ENCODE data around the gene TMEM80. TPM values are rescaled to one million over a fixed set of nuclear protein-coding genes. Genes with fewer than 3 reads are reported as not detected.
A peak's percentile ranks its signal among the peaks of the same experiment; 100 is the strongest.

TMEM80 gene
- total and polyA plus RNA-seq, 9 of the 15 experiments (the other 6 are each of a cell fraction or from before 2014, with no cell fraction given), result 5.1 to 30.1 (median 12.4) TPM

DNA sequence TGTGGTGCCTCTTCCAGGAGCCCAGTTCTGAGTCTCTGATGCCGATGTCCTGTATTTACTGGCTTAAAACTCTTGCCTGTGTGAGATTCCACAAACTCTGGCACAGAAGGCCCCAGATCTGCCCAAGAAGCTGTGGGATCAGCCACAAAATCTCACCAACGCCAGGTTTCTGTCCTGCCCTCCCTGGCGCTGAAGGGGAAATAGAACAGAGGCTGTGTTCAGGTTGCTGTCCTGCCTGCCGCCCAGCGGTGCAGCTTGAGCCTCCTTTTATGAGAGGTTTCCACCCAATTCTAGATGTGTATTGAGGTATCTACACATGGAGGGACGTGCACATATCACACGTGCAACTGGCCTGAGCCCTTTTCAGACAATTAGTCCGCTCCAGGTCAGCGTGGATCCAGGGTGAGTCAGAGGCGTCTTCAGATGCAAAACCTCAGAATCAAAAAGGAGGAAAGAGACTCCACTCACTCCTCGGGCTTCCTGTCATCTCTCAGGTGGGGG, 2.2 kb downstream of the TMEM80 start (continued):
- TF ChIP-seq, protein P1, sequence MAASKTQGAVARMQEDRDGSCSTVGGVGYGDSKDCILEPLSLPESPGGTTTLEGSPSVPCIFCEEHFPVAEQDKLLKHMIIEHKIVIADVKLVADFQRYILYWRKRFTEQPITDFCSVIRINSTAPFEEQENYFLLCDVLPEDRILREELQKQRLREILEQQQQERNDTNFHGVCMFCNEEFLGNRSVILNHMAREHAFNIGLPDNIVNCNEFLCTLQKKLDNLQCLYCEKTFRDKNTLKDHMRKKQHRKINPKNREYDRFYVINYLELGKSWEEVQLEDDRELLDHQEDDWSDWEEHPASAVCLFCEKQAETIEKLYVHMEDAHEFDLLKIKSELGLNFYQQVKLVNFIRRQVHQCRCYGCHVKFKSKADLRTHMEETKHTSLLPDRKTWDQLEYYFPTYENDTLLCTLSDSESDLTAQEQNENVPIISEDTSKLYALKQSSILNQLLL (CRISPR knock-in tag; IDR thresholded peaks at IDR 0.05; ENCODE audit: borderline replicate concordance), result no peak
- TF ChIP-seq, protein P2, sequence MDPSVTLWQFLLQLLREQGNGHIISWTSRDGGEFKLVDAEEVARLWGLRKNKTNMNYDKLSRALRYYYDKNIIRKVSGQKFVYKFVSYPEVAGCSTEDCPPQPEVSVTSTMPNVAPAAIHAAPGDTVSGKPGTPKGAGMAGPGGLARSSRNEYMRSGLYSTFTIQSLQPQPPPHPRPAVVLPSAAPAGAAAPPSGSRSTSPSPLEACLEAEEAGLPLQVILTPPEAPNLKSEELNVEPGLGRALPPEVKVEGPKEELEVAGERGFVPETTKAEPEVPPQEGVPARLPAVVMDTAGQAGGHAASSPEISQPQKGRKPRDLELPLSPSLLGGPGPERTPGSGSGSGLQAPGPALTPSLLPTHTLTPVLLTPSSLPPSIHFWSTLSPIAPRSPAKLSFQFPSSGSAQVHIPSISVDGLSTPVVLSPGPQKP (CRISPR knock-in tag; IDR thresholded peaks at IDR 0.05), result no peak

DNA sequence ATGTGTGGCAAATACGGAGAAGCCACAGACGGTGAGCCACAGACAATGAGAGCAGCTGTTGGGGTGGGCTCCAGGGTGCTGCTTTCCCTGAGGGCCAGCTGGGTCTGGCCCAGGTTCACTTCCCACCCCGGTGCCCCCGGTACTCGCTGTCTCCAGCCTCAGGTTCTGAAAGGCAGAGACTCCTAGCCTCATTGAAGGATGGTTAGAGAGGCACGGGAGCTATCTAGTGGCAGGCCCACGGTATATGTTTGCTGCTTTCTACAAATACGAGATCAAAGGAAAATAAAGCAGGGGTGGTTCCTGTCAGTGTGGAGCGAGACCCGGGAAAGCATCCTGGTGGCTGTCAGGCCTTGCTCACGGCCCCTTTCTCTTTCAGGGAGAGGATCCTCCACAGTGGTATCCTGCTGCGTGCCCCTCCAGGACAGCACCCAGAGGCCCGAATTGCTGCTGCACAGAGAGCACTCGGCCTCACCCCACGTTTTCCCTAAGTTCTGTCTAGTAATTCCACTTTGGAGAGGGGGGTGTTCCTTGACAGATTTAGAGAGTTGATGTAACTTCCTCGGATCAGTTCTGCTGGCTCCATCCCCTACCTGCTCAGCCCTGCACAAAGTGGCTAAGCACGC, 3.0 kb downstream of the TMEM80 start:
- Histone ChIP-seq H2AFZ (ENCODE audit: low read depth, low read length) (no peak overlapping the region), H3K9me3 (replicated peaks; ENCODE audit: control insufficient read depth, insufficient read depth, low read depth, low read length) (no peaks in the 10 kb centered on the region), H3K4me1 (replicated peaks in 1 of 2; ENCODE audit: control insufficient read depth in 2 of 2, insufficient read depth in 2 of 2, low read length in 2 of 2) (peaks cover 14 to 52% of the 10 kb centered on the region in 2 experiments; a peak in 4 of 5 replicates), H3K9me1 (ENCODE audit: control insufficient read depth, insufficient read depth, low read length) (no peaks in the 10 kb centered on the region), H3K4me2 (ENCODE audit: insufficient read depth, low read length) (no peak overlapping the region), H3K9ac (ENCODE audit: insufficient read depth in 1 of 2, low read depth in 2 of 2, low read length in 2 of 2) (peak overlapping the region in 1 of 2 experiments; percentile 56; a peak in 1 of 4 replicates), H3K36me3 (ENCODE audit: control insufficient read depth, insufficient read depth, low read length) (peaks cover 9% of the 10 kb centered on the region; the same call in 2 of the 3 replicates), H3K27ac (ENCODE audit: extremely low read depth, low read depth, low read length) (no peak overlapping the region), H3K79me2 (ENCODE audit: control insufficient read depth, insufficient read depth, low read length) (peaks cover 36% of the 10 kb centered on the region), H3K4me3 (no peak overlapping the region), H4K20me1 (replicated peaks; ENCODE audit: control insufficient read depth, insufficient read depth, low read length) (no peaks in the 10 kb centered on the region), H3K27me3 (ENCODE audit: control insufficient read depth in 2 of 2, insufficient read depth in 2 of 2, low read length in 2 of 2) (no peaks in the 10 kb centered on the region)
- DNase-seq (ENCODE audit: extremely low read depth in 1 of 4, low spot score in 3 of 4) (no peak), FAIRE-seq (no peak), ATAC-seq (no peak)
- BruUV-seq (replicated peaks), result no TSS peak
- ChIA-PET CTCF (ENCODE audit: low intra/inter-chr PET ratio) (interaction anchor here (0.5 to 0.8 kb wide), 2 partner anchors 25 to 227 kb away, joined by 3 to 4 read pairs; no protein-coding TSS in a partner anchor), POLR2A (interaction anchor here (0.6 to 1.2 kb wide), 3 partner anchors 11 to 65 kb away, joined by 3 to 6 read pairs (median 4); no protein-coding TSS in a partner anchor)
- peak; percentile 29; the same call in 1 of the 2 replicates for TF ChIP-seq POLR2G (IDR thresholded peaks at IDR 0.05; ENCODE audit: low read depth, low read length)
- no peak for TF ChIP-seq NFYB (IDR thresholded peaks at IDR 0.05; ENCODE audit: extremely low read depth, insufficient read length)
- intact Hi-C loops (cut with micrococcal nuclease), result loop anchor here (10.0 kb wide), 1 partner anchor 144 kb away; no protein-coding TSS in a partner anchor
- in situ Hi-C loops (cut with MboI), result no loop called here
- WGBS (ENCODE audit: insufficient coverage, low coverage, missing lambda C conversion rate), result 76% methylated on average over 16 of the region's 17 CpGs
